GM21367 (cell line): ENCODE data around the gene DNAH3.

Source experiments
- ATAC-seq: cut with Tn5 transposase; IDR thresholded peaks from one replicate; pipeline ENCODE4 v1.9.1; 2021; ENCODE audit not compliant: unreplicated experiment

The DNAH3 gene

DNA sequence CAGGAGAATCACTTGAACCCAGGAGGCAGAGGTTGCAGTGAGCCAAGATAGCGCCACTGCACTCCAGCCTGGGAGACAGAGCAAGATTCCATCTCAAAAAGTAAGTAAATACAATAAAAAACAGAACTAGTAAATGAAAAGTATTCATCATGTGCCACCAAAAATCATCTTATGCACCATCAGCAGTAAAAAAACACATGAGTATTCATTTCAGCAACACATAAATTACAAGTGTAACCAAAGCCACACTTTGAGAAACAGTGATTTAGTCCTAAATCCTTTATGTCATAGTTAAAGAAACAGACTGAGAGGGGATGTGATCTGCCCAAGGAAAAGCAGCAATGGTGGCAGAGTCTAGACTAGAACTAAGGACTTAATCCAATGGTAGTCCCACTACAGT is 263.4 kb downstream of the DNAH3 start:
- ATAC-seq = no peak

DNA sequence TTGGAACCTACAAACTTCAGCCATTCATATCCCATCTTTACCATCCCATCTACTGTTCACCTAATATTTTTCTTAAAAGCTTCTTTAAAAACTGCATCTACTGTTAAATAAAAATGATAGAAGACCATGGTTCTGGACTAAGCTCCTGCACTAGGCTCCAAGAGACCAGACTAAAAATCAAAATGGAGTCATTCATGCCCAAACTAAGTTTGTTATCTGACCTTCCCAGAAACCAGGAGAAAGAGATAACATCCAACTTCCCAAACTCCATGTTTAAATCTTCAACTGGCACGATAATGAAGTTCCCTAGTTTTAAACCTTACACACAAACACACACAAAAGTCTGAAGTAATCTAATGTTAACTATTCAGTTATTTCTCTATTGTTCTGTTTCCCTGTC is 264.3 kb downstream of the DNAH3 start:
- no peak for ATAC-seq

DNA sequence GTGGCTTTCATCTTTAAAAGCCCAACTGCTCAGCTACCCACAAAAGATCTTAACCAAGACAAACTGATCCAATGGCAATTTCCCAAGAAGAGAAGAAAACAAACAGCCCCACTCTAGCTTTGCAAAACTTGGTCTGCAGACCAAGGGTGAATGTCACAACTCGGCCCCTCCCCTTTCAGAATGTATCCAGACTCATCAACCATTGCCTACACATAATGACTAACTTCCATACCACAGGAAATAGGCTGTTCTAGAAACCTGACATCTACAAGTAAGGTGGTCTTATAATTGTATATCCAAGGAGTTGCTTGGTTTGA is 266.4 kb downstream of the DNAH3 start:
- ATAC-seq = no peak

DNA sequence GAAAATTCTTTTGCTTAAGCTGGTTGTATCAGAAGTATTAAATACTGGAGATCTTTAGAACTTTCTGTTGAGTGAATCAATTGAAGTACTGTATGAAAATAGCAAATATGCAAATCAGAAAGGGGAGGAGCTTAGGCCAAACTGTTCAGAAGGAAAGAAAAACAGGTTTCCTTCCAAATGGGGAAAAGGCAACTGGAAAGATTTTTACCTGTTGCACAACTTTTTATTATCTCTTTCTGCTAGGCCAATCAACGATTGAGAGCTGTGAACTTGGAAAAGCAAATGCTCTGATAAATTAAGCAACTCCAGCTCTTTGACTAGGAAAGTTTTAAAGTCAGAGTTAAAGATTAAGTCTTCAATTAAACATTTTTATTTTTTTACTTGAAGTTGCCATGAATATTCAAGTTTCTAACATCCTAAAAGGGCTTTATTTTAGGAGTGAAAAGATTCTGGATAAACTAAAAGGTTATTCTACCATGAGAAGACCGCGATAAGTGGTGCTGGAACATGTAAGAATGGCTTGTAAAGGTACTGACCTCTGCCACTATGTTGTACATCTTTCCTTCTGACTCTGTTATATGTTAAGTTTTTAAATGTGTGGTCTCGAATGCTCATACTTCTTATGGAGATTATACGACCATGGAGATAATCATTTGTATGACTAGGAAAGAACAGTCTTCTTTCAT is 266.9 kb downstream of the DNAH3 start:
- no peak for ATAC-seq
